ENCODE measurements around the gene ABCC9.
"Not testable (repeated sequence)": the region's sequence is repeated elsewhere in the genome, so short reads cannot be mapped to it uniquely, and the experiment has no call there.

The ABCC9 gene

GRCh38 chr12:21949036-21949435 is 7.8 kb upstream of the ABCC9 start:
- DNase-seq: no peak
- no peak for ATAC-seq
- no peak overlapping the region for H3K27ac Mint-ChIP-seq
- no peak overlapping the region for H3K4me3 Mint-ChIP-seq
- H3K9me3 Mint-ChIP-seq: peaks cover 27% of the 10 kb centered on the region
- H3K4me1 Mint-ChIP-seq: no peaks in the 10 kb centered on the region
- H3K36me3 Mint-ChIP-seq (ENCODE audit: low read depth): no peaks in the 10 kb centered on the region
- peaks cover 13% of the 10 kb centered on the region for H3K27me3 Mint-ChIP-seq

- no peaks in the 10 kb centered on the region for H3K4me1 Mint-ChIP-seq
- ATAC-seq: no peak
- DNase-seq: no peak
- H3K27ac Mint-ChIP-seq: no peak overlapping the region
- peaks cover 31% of the 10 kb centered on the region for H3K9me3 Mint-ChIP-seq
- H3K4me3 Mint-ChIP-seq: no peak overlapping the region
- no peaks in the 10 kb centered on the region for H3K36me3 Mint-ChIP-seq (ENCODE audit: low read depth)
- H3K27me3 Mint-ChIP-seq: peaks cover 25% of the 10 kb centered on the region
Measured at GRCh38 chr12:21946983-21947382, 5.8 kb upstream of the ABCC9 start.

- no peak overlapping the region for H3K4me3 Mint-ChIP-seq
- H3K9me3 Mint-ChIP-seq: peaks cover 30% of the 10 kb centered on the region
- DNase-seq (no peak), ATAC-seq (no peak)
- H3K27ac Mint-ChIP-seq: no peak overlapping the region
- H3K36me3 Mint-ChIP-seq (ENCODE audit: low read depth): no peaks in the 10 kb centered on the region
- peaks cover 42% of the 10 kb centered on the region for H3K27me3 Mint-ChIP-seq
- peaks cover 15% of the 10 kb centered on the region for H3K4me1 Mint-ChIP-seq
Measured at GRCh38 chr12:21945002-21945401, 3.8 kb upstream of the ABCC9 start.

- Mint-ChIP-seq H3K27me3 (peaks cover 56% of the 10 kb centered on the region), H3K4me3 (no peak overlapping the region), H3K27ac (no peak overlapping the region), H3K4me1 (peaks cover 15% of the 10 kb centered on the region), H3K9me3 (peaks cover 24% of the 10 kb centered on the region), H3K36me3 (ENCODE audit: low read depth) (no peaks in the 10 kb centered on the region)
- ATAC-seq: no peak
- DNase-seq: no peak
Measured at GRCh38 chr12:21942377-21942703, 1.1 kb upstream of the ABCC9 start.

- no peak overlapping the region for H3K27ac Mint-ChIP-seq
- ATAC-seq: no peak
Measured at GRCh38 chr12:21941506-21942376, 515 bp upstream of the ABCC9 start.

GRCh38 chr12:21939435-21939834 is 1.8 kb downstream of the ABCC9 start:
- no peaks in the 10 kb centered on the region for H3K36me3 Mint-ChIP-seq (ENCODE audit: low read depth)
- peaks cover 15% of the 10 kb centered on the region for H3K4me1 Mint-ChIP-seq
- no peak for ATAC-seq
- H3K27ac Mint-ChIP-seq: no peak overlapping the region
- no peak for DNase-seq
- H3K9me3 Mint-ChIP-seq: peaks cover 6% of the 10 kb centered on the region
- H3K4me3 Mint-ChIP-seq: no peak overlapping the region
- peaks cover 57% of the 10 kb centered on the region for H3K27me3 Mint-ChIP-seq

More at GRCh38 chr12:21941506-21942376, 515 bp upstream of the ABCC9 start:
- no peak for DNase-seq
- Mint-ChIP-seq H3K36me3 (ENCODE audit: low read depth) (no peaks in the 10 kb centered on the region), H3K9me3 (peaks cover 20% of the 10 kb centered on the region), H3K4me1 (peaks cover 15% of the 10 kb centered on the region), H3K27me3 (peaks cover 62% of the 10 kb centered on the region), H3K4me3 (peak overlapping the region; percentile 61)

- Mint-ChIP-seq H3K27me3 (peaks cover 52% of the 10 kb centered on the region), H3K27ac (no peak overlapping the region), H3K36me3 (ENCODE audit: low read depth) (no peaks in the 10 kb centered on the region), H3K4me3 (no peak overlapping the region), H3K4me1 (peaks cover 15% of the 10 kb centered on the region), H3K9me3 (peaks cover 3% of the 10 kb centered on the region)
- ATAC-seq: no peak
- no peak for DNase-seq
Measured at GRCh38 chr12:21938879-21939278, 2.3 kb downstream of the ABCC9 start.

GRCh38 chr12:21934173-21934572 is 7.1 kb downstream of the ABCC9 start:
- no peaks in the 10 kb centered on the region for H3K36me3 Mint-ChIP-seq (ENCODE audit: low read depth)
- H3K27ac Mint-ChIP-seq: no peak overlapping the region
- no peak overlapping the region for H3K4me3 Mint-ChIP-seq
- peaks cover 14% of the 10 kb centered on the region for H3K27me3 Mint-ChIP-seq
- no peak for DNase-seq
- H3K9me3 Mint-ChIP-seq: peaks cover 6% of the 10 kb centered on the region
- H3K4me1 Mint-ChIP-seq: no peaks in the 10 kb centered on the region
- ATAC-seq: no peak

- peaks cover 10% of the 10 kb centered on the region for H3K27me3 Mint-ChIP-seq
- peaks cover 6% of the 10 kb centered on the region for H3K9me3 Mint-ChIP-seq
- DNase-seq (no peak), ATAC-seq (no peak)
- no peak overlapping the region for H3K4me3 Mint-ChIP-seq
- no peak overlapping the region for H3K27ac Mint-ChIP-seq
- H3K36me3 Mint-ChIP-seq (ENCODE audit: low read depth): no peaks in the 10 kb centered on the region
- H3K4me1 Mint-ChIP-seq: no peaks in the 10 kb centered on the region
Measured at GRCh38 chr12:21933656-21934055, 7.6 kb downstream of the ABCC9 start.

- DNase-seq; H3K27ac Mint-ChIP-seq; H3K4me1 Mint-ChIP-seq; ATAC-seq; H3K9me3 Mint-ChIP-seq; H3K27me3 Mint-ChIP-seq; H3K4me3 Mint-ChIP-seq; H3K36me3 Mint-ChIP-seq (ENCODE audit: low read depth): not testable (repeated sequence)
Measured at GRCh38 chr12:21929972-21930371, 11.3 kb downstream of the ABCC9 start.

- Mint-ChIP-seq H3K9me3 (peaks cover 6% of the 10 kb centered on the region), H3K27ac (no peak overlapping the region), H3K36me3 (ENCODE audit: low read depth) (no peaks in the 10 kb centered on the region), H3K27me3 (peaks cover 1% of the 10 kb centered on the region), H3K4me1 (no peaks in the 10 kb centered on the region), H3K4me3 (no peak overlapping the region)
- ATAC-seq: no peak
- no peak for DNase-seq
Measured at GRCh38 chr12:21925296-21925913, 15.8 kb downstream of the ABCC9 start.

- Mint-ChIP-seq H3K27ac (no peak overlapping the region), H3K9me3 (no peaks in the 10 kb centered on the region), H3K27me3 (peaks cover 1% of the 10 kb centered on the region), H3K4me1 (no peaks in the 10 kb centered on the region), H3K36me3 (ENCODE audit: low read depth) (no peaks in the 10 kb centered on the region), H3K4me3 (no peak overlapping the region)
- no peak for ATAC-seq
- DNase-seq: no peak
Measured at GRCh38 chr12:21921436-21921835, 19.8 kb downstream of the ABCC9 start.

- DNase-seq (no peak), ATAC-seq (no peak)
- no peak overlapping the region for H3K27ac Mint-ChIP-seq
- H3K4me1 Mint-ChIP-seq: no peaks in the 10 kb centered on the region
- no peak overlapping the region for H3K4me3 Mint-ChIP-seq
- H3K27me3 Mint-ChIP-seq: peaks cover 1% of the 10 kb centered on the region
- H3K9me3 Mint-ChIP-seq: no peaks in the 10 kb centered on the region
- H3K36me3 Mint-ChIP-seq (ENCODE audit: low read depth): no peaks in the 10 kb centered on the region
Measured at GRCh38 chr12:21918456-21918855, 22.8 kb downstream of the ABCC9 start.

- ATAC-seq (no peak), DNase-seq (no peak)
- H3K9me3 Mint-ChIP-seq: no peaks in the 10 kb centered on the region
- H3K27ac Mint-ChIP-seq: no peak overlapping the region
- no peak overlapping the region for H3K4me3 Mint-ChIP-seq
- no peaks in the 10 kb centered on the region for H3K4me1 Mint-ChIP-seq
- no peaks in the 10 kb centered on the region for H3K36me3 Mint-ChIP-seq (ENCODE audit: low read depth)
- no peaks in the 10 kb centered on the region for H3K27me3 Mint-ChIP-seq
Measured at GRCh38 chr12:21913823-21914222, 27.4 kb downstream of the ABCC9 start.

- H3K36me3 Mint-ChIP-seq (ENCODE audit: low read depth): no peaks in the 10 kb centered on the region
- H3K9me3 Mint-ChIP-seq: no peaks in the 10 kb centered on the region
- no peaks in the 10 kb centered on the region for H3K27me3 Mint-ChIP-seq
- DNase-seq: no peak
- H3K4me1 Mint-ChIP-seq: no peaks in the 10 kb centered on the region
- no peak for ATAC-seq
- no peak overlapping the region for H3K27ac Mint-ChIP-seq
- H3K4me3 Mint-ChIP-seq: no peak overlapping the region
Measured at GRCh38 chr12:21912318-21912717, 28.9 kb downstream of the ABCC9 start.

Data from activated naive CD8-positive, alpha-beta T cell treated with anti-CD3 and anti-CD28 coated beads, Interleukin-2, amount 50 U/mL, for 24 hours (primary cell).